AG10803 (cell line): ENCODE measurements around the gene TBC1D14.

Experiments used
- DNase-seq: peaks from one replicate; pipeline ENCODE4 v3.0.0; 2010; ENCODE audit warnings: low read depth
- H3K4me3 ChIP-seq: 2 replicates; pipeline ENCODE4 v1.5.1; 2011; ENCODE audit warnings: mild to moderate bottlenecking, low read length, control low read depth
- CTCF ChIP-seq: conservative IDR thresholded peaks from 2 replicates; pipeline ENCODE4 v1.5.1; 2011; ENCODE audit warnings: mild to moderate bottlenecking, low read length, control low read depth, inconsistent platforms

TBC1D14 gene

GRCh38 chr4:7009564-7009963 lies 99.9 kb downstream of the TBC1D14 start:
- no peak for DNase-seq
- no peak for TF ChIP-seq CTCF
- no peak overlapping the region for H3K4me3 ChIP-seq

GRCh38 chr4:7013175-7013574 lies 103.5 kb downstream of the TBC1D14 start:
- no peak overlapping the region for H3K4me3 ChIP-seq
- DNase-seq, result no peak
- TF ChIP-seq CTCF, result no peak

- DNase-seq, result no peak
- TF ChIP-seq CTCF, result no peak
- no peak overlapping the region for H3K4me3 ChIP-seq
Measured at GRCh38 chr4:7014815-7015214, 105.2 kb downstream of the TBC1D14 start.

- DNase-seq, result no peak
- no peak for TF ChIP-seq CTCF
- no peak overlapping the region for H3K4me3 ChIP-seq
Measured at GRCh38 chr4:7015383-7016035, 105.9 kb downstream of the TBC1D14 start.

GRCh38 chr4:7016086-7016485 lies 106.5 kb downstream of the TBC1D14 start:
- H3K4me3 ChIP-seq, result no peak overlapping the region
- no peak for TF ChIP-seq CTCF
- DNase-seq, result no peak

GRCh38 chr4:7016512-7016911 lies 106.9 kb downstream of the TBC1D14 start:
- no peak for DNase-seq
- no peak for TF ChIP-seq CTCF
- H3K4me3 ChIP-seq, result no peak overlapping the region

- no peak overlapping the region for H3K4me3 ChIP-seq
- DNase-seq, result no peak
- no peak for TF ChIP-seq CTCF
Measured at GRCh38 chr4:7017446-7018048, 107.9 kb downstream of the TBC1D14 start.
